Esophagus squamous epithelium (tissue), 4 donors: ENCODE data around the gene PCSK9.

ENCODE experiments used
- CTCF ChIP-seq, 6 experiments: fragments of 450-650 bp in 4 of 6; fragments of 200-600 bp in 2 of 6; sonication (generic) in 2 of 6; IDR thresholded peaks; one replicate each; pipeline ENCODE4 v1.5.1; 2016 to 2019; ENCODE audit warnings: antibody characterized with exemption in 6 of 6, mild to moderate bottlenecking in 4 of 6, moderate library complexity in 4 of 6
- POLR2A ChIP-seq, 4 donors: fragments of 450-650 bp; IDR thresholded peaks; one replicate each; pipeline ENCODE4 v1.6.1; 2017; ENCODE audit warnings: antibody characterized with exemption in 4 of 4, mild to moderate bottlenecking in 4 of 4, moderate library complexity in 3 of 4

- TF ChIP-seq POLR2A (IDR thresholded peaks at IDR 0.05) (no peak), CTCF (IDR thresholded peaks at IDR 0.05) (no peak)
Measured at GRCh38 chr1:55070293-55071164, 31.2 kb downstream of the PCSK9 start.
